Body of pancreas (tissue), 4 donors: ENCODE results near the gene GNG12.

Source experiments
- CTCF ChIP-seq, 7 experiments: fragments of 450-650 bp in 4 of 7; fragments of 200-600 bp in 3 of 7; sonication (generic) in 3 of 7; IDR thresholded peaks; one replicate each; pipeline ENCODE4 v1.5.1; 2016 to 2019; ENCODE audit warnings: antibody characterized with exemption in 7 of 7
- POLR2A ChIP-seq, 3 donors: fragments of 450-650 bp; IDR thresholded peaks; one replicate each; pipeline ENCODE4 v1.6.1; 2016; ENCODE audit warnings: antibody characterized with exemption in 3 of 3, mild to moderate bottlenecking in 2 of 3

- TF ChIP-seq CTCF (IDR thresholded peaks at IDR 0.05) (no peak), POLR2A (IDR thresholded peaks at IDR 0.05) (no peak)
These were observed 155.3 kb downstream of the GNG12 start for GRCh38 chr1:67677930-67678329.
